HL-60 (cell line): ENCODE measurements around the gene WDR26.

Source experiments
- CTCF ChIP-seq: IDR thresholded peaks from one replicate; pipeline ENCODE4 v1.5.1; 2011; ENCODE audit warnings: low read length, control low read depth, inconsistent platforms; ENCODE audit not compliant: insufficient read depth
- GABPA ChIP-seq: IDR thresholded peaks from 2 replicates; pipeline ENCODE4 v1.6.1; 2012; ENCODE audit warnings: low read depth
- REST ChIP-seq: IDR thresholded peaks from 2 replicates; pipeline ENCODE4 v1.6.1; 2012; ENCODE audit warnings: low read depth; ENCODE audit not compliant: insufficient replicate concordance

GRCh38 chr1:224450159-224450558 lies 15.6 kb upstream of the WDR26 start:
- TF ChIP-seq CTCF = no peak
- no peak for TF ChIP-seq GABPA
- TF ChIP-seq REST = no peak
